ENCODE measurements around the gene PPARG. TPM values are rescaled to one million over a fixed set of nuclear protein-coding genes. Genes with fewer than 3 reads are reported as not detected.

The PPARG gene
- total and polyA plus RNA-seq, 2 of the 13 experiments (the other 11 are each of a cell fraction or from before 2014, with no cell fraction given): 13.9 to 58.3 TPM

- TF ChIP-seq FOXK1 (CRISPR knock-in tag; IDR thresholded peaks at IDR 0.05; ENCODE audit: borderline replicate concordance, low read depth) (peak; percentile 83; the same call in 1 of the 2 replicates), ZNF232 (CRISPR knock-in tag; IDR thresholded peaks at IDR 0.05; ENCODE audit: borderline replicate concordance) (no peak), BHLHE40 (IDR thresholded peaks at IDR 0.05; ENCODE audit: low read length) (peak; percentile 51; the same call in 1 of the 2 replicates), ZNF747 (CRISPR knock-in tag; IDR thresholded peaks at IDR 0.05; ENCODE audit: borderline replicate concordance) (0 out of 2 replicates have a peak, but pooled peaks have one; percentile 15), ZNF292 (CRISPR knock-in tag; IDR thresholded peaks at IDR 0.05; ENCODE audit: borderline replicate concordance, low read depth) (no peak), FOXP4 (CRISPR knock-in tag; IDR thresholded peaks at IDR 0.05) (peak; percentile 91)
Measured at GRCh38 chr3:12409684-12410596, 121.1 kb downstream of the PPARG start (continued).

- Histone ChIP-seq H3K4me3 (replicated peaks in 1 of 3; ENCODE audit: insufficient read depth in 1 of 3, low read depth in 2 of 3, low read length in 3 of 3) (no peak overlapping the region), H3K27me3 (ENCODE audit: control insufficient read depth in 1 of 2, insufficient read depth in 2 of 2, low read length in 2 of 2) (no peaks in the 10 kb centered on the region), H3K9ac (ENCODE audit: insufficient read depth, low read depth, low read length) (no peak overlapping the region), H3K36me3 (replicated peaks in 1 of 2; ENCODE audit: control insufficient read depth in 1 of 2, insufficient read depth in 2 of 2, low read length in 2 of 2) (no peaks in the 10 kb centered on the region; a peak in 1 of 5 replicates), H3K27ac (ENCODE audit: extremely low read length, insufficient read depth, low read length) (no peak overlapping the region), H3K79me2 (ENCODE audit: insufficient read depth, low read length) (no peaks in the 10 kb centered on the region), H3K4me2 (ENCODE audit: low read depth, low read length) (no peak overlapping the region), H2AFZ (ENCODE audit: low read length) (no peak overlapping the region), H3K4me1 (ENCODE audit: insufficient read depth, low read length) (peaks cover 57% of the 10 kb centered on the region), H4K20me1 (ENCODE audit: insufficient read depth, low read length) (no peaks in the 10 kb centered on the region), H3K9me3 (ENCODE audit: low read length) (no peaks in the 10 kb centered on the region)
- no peak for FAIRE-seq
- ChIA-PET POLR2A (no interaction called here), CTCF (ENCODE audit: low intra/inter-chr PET ratio, low total read pairs) (no interaction called here)
- no peak for ATAC-seq
- DNase-seq (ENCODE audit: low spot score): no peak
- no TSS peak for BruUV-seq (replicated peaks)
- in situ Hi-C loops (cut with HindIII; ENCODE audit: extremely low pct_ligation_motif_present, low pct_unique_long_range_greater_than_20kb): no loop called here
- intact Hi-C loops (cut with micrococcal nuclease; ENCODE audit: unreplicated experiment): no loop called here
- WGBS (ENCODE audit: low lambda C conversion rate): 96% methylated on average over 1 of the region's 1 CpG
- TF ChIP-seq ZNF546 (CRISPR knock-in tag; conservative IDR thresholded peaks at IDR 0.05) (no peak), KLF16 (CRISPR knock-in tag; IDR thresholded peaks at IDR 0.05) (no peak), PRDM10 (CRISPR knock-in tag; IDR thresholded peaks at IDR 0.05; ENCODE audit: low read depth) (no peak), NRL (CRISPR knock-in tag; IDR thresholded peaks at IDR 0.05; ENCODE audit: borderline replicate concordance) (no peak)
- TF ChIP-seq, protein P1, sequence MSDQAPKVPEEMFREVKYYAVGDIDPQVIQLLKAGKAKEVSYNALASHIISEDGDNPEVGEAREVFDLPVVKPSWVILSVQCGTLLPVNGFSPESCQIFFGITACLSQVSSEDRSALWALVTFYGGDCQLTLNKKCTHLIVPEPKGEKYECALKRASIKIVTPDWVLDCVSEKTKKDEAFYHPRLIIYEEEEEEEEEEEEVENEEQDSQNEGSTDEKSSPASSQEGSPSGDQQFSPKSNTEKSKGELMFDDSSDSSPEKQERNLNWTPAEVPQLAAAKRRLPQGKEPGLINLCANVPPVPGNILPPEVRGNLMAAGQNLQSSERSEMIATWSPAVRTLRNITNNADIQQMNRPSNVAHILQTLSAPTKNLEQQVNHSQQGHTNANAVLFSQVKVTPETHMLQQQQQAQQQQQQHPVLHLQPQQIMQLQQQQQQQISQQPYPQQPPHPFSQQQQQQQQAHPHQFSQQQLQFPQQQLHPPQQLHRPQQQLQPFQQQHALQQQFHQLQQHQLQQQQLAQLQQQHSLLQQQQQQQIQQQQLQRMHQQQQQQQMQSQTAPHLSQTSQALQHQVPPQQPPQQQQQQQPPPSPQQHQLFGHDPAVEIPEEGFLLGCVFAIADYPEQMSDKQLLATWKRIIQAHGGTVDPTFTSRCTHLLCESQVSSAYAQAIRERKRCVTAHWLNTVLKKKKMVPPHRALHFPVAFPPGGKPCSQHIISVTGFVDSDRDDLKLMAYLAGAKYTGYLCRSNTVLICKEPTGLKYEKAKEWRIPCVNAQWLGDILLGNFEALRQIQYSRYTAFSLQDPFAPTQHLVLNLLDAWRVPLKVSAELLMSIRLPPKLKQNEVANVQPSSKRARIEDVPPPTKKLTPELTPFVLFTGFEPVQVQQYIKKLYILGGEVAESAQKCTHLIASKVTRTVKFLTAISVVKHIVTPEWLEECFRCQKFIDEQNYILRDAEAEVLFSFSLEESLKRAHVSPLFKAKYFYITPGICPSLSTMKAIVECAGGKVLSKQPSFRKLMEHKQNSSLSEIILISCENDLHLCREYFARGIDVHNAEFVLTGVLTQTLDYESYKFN (CRISPR knock-in tag; conservative IDR thresholded peaks at IDR 0.05): no peak
Measured at GRCh38 chr3:12413721-12414255, 124.9 kb downstream of the PPARG start.

All from HepG2 (cell line).